Omental fat pad (tissue), 4 donors: ENCODE data around the gene PHIP. TPM values are rescaled to one million over a fixed set of nuclear protein-coding genes. Genes with fewer than 3 reads are reported as not detected.
"Not testable (repeated sequence)": the region's sequence is repeated elsewhere in the genome, so short reads cannot be mapped to it uniquely, and the experiment has no call there.

Experiments used
- ATAC-seq: fragments of 150-250 bp; one replicate; pipeline ENCODE4 v1.9.1; 2016; ENCODE audit warnings: mild to moderate bottlenecking, moderate library complexity; ENCODE audit not compliant: low FRiP score
- DNase-seq: peaks from one replicate; pipeline ENCODE4 v3.0.0-alpha.2; 2019; ENCODE audit warnings: low spot score
- total RNA-seq, 4 donors: library from RNA; depleted of rRNA; stranded (reverse); fragments of >200 nt; gene quantifications; one replicate each; pipeline ENCODE4 v1.1.0, GENCODE V29; 2016
- TF ChIP-seq, protein P1 (sequence below), 3 donors: fragments of 450-650 bp; IDR thresholded peaks; one replicate each; pipeline ENCODE4 v1.5.1; 2016 to 2017; ENCODE audit warnings: antibody characterized with exemption in 3 of 3, mild to moderate bottlenecking in 3 of 3, moderate library complexity in 2 of 3

The PHIP gene
- total RNA-seq, 4 donors from 2014 or later: 18.0 to 43.3 (median 23.9) TPM

DNA sequence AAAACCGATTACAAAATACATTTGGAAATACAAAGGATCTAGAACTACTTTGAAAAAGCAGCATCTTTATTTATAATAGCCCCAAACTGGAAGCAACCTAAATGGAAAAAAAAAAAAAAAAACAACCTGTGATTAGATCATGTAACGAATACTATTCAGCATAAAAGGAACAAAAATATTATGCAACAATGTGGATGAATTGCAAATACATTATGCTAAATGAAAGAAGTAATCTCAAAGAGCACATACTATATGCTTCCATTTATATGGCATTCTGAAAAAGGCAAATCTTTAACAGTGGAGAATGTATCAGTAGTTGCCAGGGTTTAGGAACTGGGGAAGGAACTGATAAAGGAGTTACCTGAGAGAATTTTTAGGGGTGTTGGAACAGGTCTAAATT, 181.8 kb downstream of the PHIP start:
- ATAC-seq (no peak), DNase-seq (no peak)
- TF ChIP-seq, protein P1, sequence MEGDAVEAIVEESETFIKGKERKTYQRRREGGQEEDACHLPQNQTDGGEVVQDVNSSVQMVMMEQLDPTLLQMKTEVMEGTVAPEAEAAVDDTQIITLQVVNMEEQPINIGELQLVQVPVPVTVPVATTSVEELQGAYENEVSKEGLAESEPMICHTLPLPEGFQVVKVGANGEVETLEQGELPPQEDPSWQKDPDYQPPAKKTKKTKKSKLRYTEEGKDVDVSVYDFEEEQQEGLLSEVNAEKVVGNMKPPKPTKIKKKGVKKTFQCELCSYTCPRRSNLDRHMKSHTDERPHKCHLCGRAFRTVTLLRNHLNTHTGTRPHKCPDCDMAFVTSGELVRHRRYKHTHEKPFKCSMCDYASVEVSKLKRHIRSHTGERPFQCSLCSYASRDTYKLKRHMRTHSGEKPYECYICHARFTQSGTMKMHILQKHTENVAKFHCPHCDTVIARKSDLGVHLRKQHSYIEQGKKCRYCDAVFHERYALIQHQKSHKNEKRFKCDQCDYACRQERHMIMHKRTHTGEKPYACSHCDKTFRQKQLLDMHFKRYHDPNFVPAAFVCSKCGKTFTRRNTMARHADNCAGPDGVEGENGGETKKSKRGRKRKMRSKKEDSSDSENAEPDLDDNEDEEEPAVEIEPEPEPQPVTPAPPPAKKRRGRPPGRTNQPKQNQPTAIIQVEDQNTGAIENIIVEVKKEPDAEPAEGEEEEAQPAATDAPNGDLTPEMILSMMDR (IDR thresholded peaks at IDR 0.05): no peak

DNA sequence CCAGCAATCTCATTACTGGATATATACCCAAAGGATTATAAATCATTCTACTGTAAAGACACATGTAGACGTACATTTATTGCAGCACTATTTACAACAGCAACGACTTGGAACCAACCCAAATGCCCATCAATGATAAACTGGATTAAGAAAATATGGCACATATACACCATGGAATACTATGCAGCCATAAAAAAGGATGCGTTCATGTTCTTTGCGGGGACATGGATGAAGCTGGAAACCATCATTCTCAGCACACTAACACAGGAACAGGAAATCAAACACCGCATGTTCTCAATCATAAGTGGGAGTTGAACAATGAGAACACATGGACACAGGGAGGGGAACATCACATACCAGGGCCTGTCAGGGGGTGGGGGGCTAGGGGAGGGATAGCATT, 188.2 kb downstream of the PHIP start:
- ATAC-seq, DNase-seq: not testable (repeated sequence)

Other genes starting within 250 kb of the PHIP start
- 1 to 10 TPM; 2.5 to 4.2 (median 4.0) TPM for gene IRAK1BP1, start 210.7 kb downstream of the PHIP start, total RNA-seq
- 10 to 100 TPM; 26.7 to 66.2 (median 51.3) TPM for gene HMGN3, start 156.4 kb upstream of the PHIP start, total RNA-seq